K562 (cell line): ENCODE data around the gene FANCC. TPM values are rescaled to one million over a fixed set of nuclear protein-coding genes. Genes with fewer than 3 reads are reported as not detected.
A peak's percentile ranks its signal among the peaks of the same experiment; 100 is the strongest.

Experiments
- ZNF316 ChIP-seq: fragments of 450-650 bp; IDR thresholded peaks from 2 replicates; pipeline ENCODE4 v1.6.1; 2016
- polyA plus RNA-seq, 8 experiments: library from polyadenylated mRNA; depleted of rRNA in 4 of 8; stranded (reverse) in 5 of 8; unstranded in 3 of 8; fragments of >200 nt; fragmentation: Nextera tagmentation in 2 of 8; fragmentation: Illumina TruSeq in 1 of 8; extraction: Ambion mirVana in 2 of 8; extraction: Trizol in 1 of 8; gene quantifications; 2 replicates each; pipeline versions ENCODE4 v1.2.1 to v1.2.3, GENCODE V29; 2011 to 2014; ENCODE audit warnings: inconsistent platforms in 1 of 8, missing spikeins in 1 of 8
- total RNA-seq, 7 experiments: library from RNA; depleted of rRNA in 6 of 7; stranded (reverse); fragments of >200 nt in 6 of 7; fragmentation: Illumina TruSeq in 2 of 7; extraction: Trizol in 2 of 7; gene quantifications; 2 replicates each; pipeline versions ENCODE4 v1.2.1 to v1.2.3, GENCODE V29; 2011 to 2021; ENCODE audit warnings: low replicate concordance in 1 of 7
- TF ChIP-seq, protein P1 (sequence below), 2 experiments: fragments of 450-650 bp; formaldehyde crosslinking in 1 of 2; IDR thresholded peaks; 2 replicates each; pipeline versions ENCODE4 v1.4.0 to v1.6.1; 2014 to 2020; ENCODE audit warnings: mild to moderate bottlenecking in 2 of 2, borderline replicate concordance in 1 of 2, low read depth in 1 of 2

The FANCC gene
- total and polyA plus RNA-seq, 9 of the 15 experiments (the other 6 are each of a cell fraction or from before 2014, with no cell fraction given): 4.6 to 18.4 (median 14.2) TPM

DNA sequence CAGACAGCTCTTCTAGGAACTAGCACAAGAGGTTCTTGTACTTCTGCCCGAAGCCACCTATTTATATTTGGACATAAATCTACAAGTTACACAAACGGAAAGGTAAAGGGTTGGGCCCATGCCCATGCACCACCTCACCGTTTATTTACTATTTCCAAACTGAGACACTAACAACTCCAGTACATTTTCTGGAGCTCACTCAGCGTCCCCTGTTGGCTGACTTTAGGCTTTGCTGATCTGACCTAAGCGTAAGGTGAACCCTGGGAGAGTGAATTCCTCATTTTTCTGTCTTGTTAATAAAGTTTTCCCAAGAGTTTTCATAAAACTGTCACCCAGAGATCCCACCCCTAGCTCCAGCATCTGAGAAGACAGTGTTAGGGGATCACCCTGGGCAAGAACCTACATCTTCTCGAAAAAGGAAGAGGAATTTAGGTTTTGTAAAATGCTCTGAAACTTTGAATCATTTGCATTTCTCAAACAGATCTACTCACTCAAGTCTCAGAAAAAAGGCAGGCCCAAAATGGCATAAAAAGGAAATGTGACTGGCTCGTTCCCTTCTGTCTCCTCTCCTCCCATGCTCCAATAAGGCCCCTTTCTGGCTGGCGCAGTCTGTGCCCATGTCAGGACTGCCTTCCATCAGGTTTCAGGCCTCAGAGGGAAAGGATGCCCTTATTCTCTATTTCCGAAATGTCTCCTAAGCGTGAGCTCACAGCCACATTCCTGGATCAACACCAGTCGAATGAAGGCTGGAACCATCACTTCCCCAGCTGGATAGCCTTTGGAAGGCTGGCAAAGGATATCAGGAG lies 201.3 kb downstream of the FANCC start (continued):
- TF ChIP-seq, protein P1, sequence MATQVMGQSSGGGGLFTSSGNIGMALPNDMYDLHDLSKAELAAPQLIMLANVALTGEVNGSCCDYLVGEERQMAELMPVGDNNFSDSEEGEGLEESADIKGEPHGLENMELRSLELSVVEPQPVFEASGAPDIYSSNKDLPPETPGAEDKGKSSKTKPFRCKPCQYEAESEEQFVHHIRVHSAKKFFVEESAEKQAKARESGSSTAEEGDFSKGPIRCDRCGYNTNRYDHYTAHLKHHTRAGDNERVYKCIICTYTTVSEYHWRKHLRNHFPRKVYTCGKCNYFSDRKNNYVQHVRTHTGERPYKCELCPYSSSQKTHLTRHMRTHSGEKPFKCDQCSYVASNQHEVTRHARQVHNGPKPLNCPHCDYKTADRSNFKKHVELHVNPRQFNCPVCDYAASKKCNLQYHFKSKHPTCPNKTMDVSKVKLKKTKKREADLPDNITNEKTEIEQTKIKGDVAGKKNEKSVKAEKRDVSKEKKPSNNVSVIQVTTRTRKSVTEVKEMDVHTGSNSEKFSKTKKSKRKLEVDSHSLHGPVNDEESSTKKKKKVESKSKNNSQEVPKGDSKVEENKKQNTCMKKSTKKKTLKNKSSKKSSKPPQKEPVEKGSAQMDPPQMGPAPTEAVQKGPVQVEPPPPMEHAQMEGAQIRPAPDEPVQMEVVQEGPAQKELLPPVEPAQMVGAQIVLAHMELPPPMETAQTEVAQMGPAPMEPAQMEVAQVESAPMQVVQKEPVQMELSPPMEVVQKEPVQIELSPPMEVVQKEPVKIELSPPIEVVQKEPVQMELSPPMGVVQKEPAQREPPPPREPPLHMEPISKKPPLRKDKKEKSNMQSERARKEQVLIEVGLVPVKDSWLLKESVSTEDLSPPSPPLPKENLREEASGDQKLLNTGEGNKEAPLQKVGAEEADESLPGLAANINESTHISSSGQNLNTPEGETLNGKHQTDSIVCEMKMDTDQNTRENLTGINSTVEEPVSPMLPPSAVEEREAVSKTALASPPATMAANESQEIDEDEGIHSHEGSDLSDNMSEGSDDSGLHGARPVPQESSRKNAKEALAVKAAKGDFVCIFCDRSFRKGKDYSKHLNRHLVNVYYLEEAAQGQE (IDR thresholded peaks at IDR 0.05; ENCODE audit: borderline replicate concordance): peak; percentile 51; the same call in 1 of the 2 replicates
- TF ChIP-seq, protein P1 (CRISPR knock-in tag; IDR thresholded peaks at IDR 0.05; ENCODE audit: low read depth): no peak
- TF ChIP-seq ZNF316: no peak
